CD14-positive monocyte (primary cell): ENCODE measurements around the gene ATL1. TPM values are rescaled to one million over a fixed set of nuclear protein-coding genes. Genes with fewer than 3 reads are reported as not detected.

Experiments
- DNase-seq, 3 donors: peaks; one replicate each; pipeline ENCODE4 v3.0.0-alpha.2; 2011 to 2022
- H2AFZ ChIP-seq: 2 replicates; pipeline ENCODE4 v1.6.0; 2012; ENCODE audit warnings: mild to moderate bottlenecking, low read depth, low read length, inconsistent platforms; ENCODE audit not compliant: insufficient read depth, poor library complexity, severe bottlenecking
- H3K27ac ChIP-seq, 2 donors: 1 replicate in 1 of 2; 2 replicates in 1 of 2; pipeline ENCODE4 v1.5.1; 2012 to 2013; ENCODE audit warnings: low read length in 2 of 2, control low read depth in 1 of 2, inconsistent platforms in 1 of 2, low read depth in 1 of 2, mild to moderate bottlenecking in 1 of 2
- H3K27me3 ChIP-seq, 2 donors: one replicate each; pipeline versions ENCODE4 v1.6.0 to v1.6.1; 2011 to 2013; ENCODE audit warnings: low read length in 2 of 2; ENCODE audit not compliant: control insufficient read depth in 2 of 2, insufficient read depth in 2 of 2
- H3K36me3 ChIP-seq, 2 donors: replicated peaks in 1 of 2; 1 replicate in 1 of 2; 2 replicates in 1 of 2; pipeline versions ENCODE4 v1.5.1 to v1.6.1; 2012 to 2013; ENCODE audit warnings: low read length in 2 of 2, control low read depth in 1 of 2, inconsistent platforms in 1 of 2, mild to moderate bottlenecking in 1 of 2; ENCODE audit not compliant: insufficient read depth in 2 of 2, control insufficient read depth in 1 of 2
- H3K4me1 ChIP-seq, 2 donors: 1 replicate in 1 of 2; 2 replicates in 1 of 2; pipeline versions ENCODE4 v1.5.1 to v1.6.1; 2012 to 2013; ENCODE audit warnings: low read length in 2 of 2, control low read depth in 1 of 2, inconsistent platforms in 1 of 2, mild to moderate bottlenecking in 1 of 2, moderate library complexity in 1 of 2; ENCODE audit not compliant: insufficient read depth in 2 of 2, control insufficient read depth in 1 of 2
- H3K4me2 ChIP-seq: replicated peaks from 2 replicates; pipeline ENCODE3; 2012; ENCODE audit warnings: low read length, moderate library complexity, mild to moderate bottlenecking; ENCODE audit not compliant: poor library complexity, severe bottlenecking; ENCODE audit errors: extremely low read depth
- H3K4me3 ChIP-seq, 3 experiments: fragments of 200-600 bp in 1 of 3; sonication (generic) in 1 of 3; replicated peaks in 1 of 3; 1 replicate in 2 of 3; 2 replicates in 1 of 3; pipeline ENCODE4 v1.5.1; 2011 to 2013; ENCODE audit warnings: low read length in 3 of 3, mild to moderate bottlenecking in 3 of 3, control low read depth in 2 of 3, low read depth in 2 of 3, inconsistent platforms in 1 of 3, moderate library complexity in 1 of 3
- H3K79me2 ChIP-seq: 2 replicates; pipeline ENCODE4 v1.6.0; 2012; ENCODE audit warnings: mild to moderate bottlenecking, control low read depth, inconsistent platforms, low read length, moderate library complexity; ENCODE audit not compliant: insufficient read depth
- H3K9ac ChIP-seq: 2 replicates; pipeline ENCODE4 v1.6.0; 2017; ENCODE audit warnings: low read length, mild to moderate bottlenecking; ENCODE audit not compliant: insufficient read depth, poor library complexity, severe bottlenecking
- H3K9me3 ChIP-seq, 2 donors: replicated peaks in 1 of 2; 1 replicate in 1 of 2; 2 replicates in 1 of 2; pipeline versions ENCODE4 v1.5.1 to v1.6.1; 2012 to 2013; ENCODE audit warnings: low read length in 2 of 2, control low read depth in 1 of 2; ENCODE audit not compliant: control insufficient read depth in 1 of 2, insufficient read depth in 1 of 2
- H4K20me1 ChIP-seq: 2 replicates; pipeline ENCODE4 v1.6.0; 2012; ENCODE audit warnings: mild to moderate bottlenecking, low read length, control low read depth, moderate library complexity; ENCODE audit not compliant: insufficient read depth
- H3K27ac Mint-ChIP-seq, 7 donors: one replicate each; pipeline ENCODE4 v1.8.0; 2020; ENCODE audit warnings: mild to moderate bottlenecking in 7 of 7, mixed read lengths in 7 of 7, moderate library complexity in 6 of 7, inconsistent platforms in 2 of 7
- H3K27me3 Mint-ChIP-seq, 3 donors: one replicate each; pipeline ENCODE4 v1.8.0; 2021 to 2022; ENCODE audit warnings: low read depth in 3 of 3, mild to moderate bottlenecking in 3 of 3, mixed read lengths in 3 of 3, moderate library complexity in 3 of 3, inconsistent platforms in 1 of 3
- H3K36me3 Mint-ChIP-seq, 2 donors: one replicate each; pipeline ENCODE4 v1.8.0; 2020; ENCODE audit warnings: mixed read lengths in 2 of 2, inconsistent platforms in 1 of 2, mild to moderate bottlenecking in 1 of 2
- H3K4me1 Mint-ChIP-seq: one replicate; pipeline ENCODE4 v1.8.0; 2020; ENCODE audit warnings: mild to moderate bottlenecking, mixed read lengths
- H3K4me3 Mint-ChIP-seq, 2 donors: one replicate each; pipeline ENCODE4 v1.8.0; 2020; ENCODE audit warnings: mild to moderate bottlenecking in 2 of 2, mixed read lengths in 2 of 2, moderate library complexity in 1 of 2
- H3K9me3 Mint-ChIP-seq, 7 donors: one replicate each; pipeline ENCODE4 v1.8.0; 2020 to 2022; ENCODE audit warnings: mixed read lengths in 7 of 7, mild to moderate bottlenecking in 6 of 7, moderate library complexity in 6 of 7, inconsistent platforms in 2 of 7
- CTCF ChIP-seq: fragments of 200-600 bp; IDR thresholded peaks from one replicate; pipeline ENCODE4 v1.8.0; 2022; ENCODE audit warnings: antibody characterized with exemption, mild to moderate bottlenecking
- WGBS: methylation state at CpG from one replicate; pipeline ENCODE4 v1.1.5; 2013; ENCODE audit warnings: missing lambda C conversion rate; ENCODE audit not compliant: insufficient coverage; 5-methylcytosine and 5-hydroxymethylcytosine counted together
- intact Hi-C, 2 donors: fragments of 100-400 bp; cut with micrococcal nuclease; formaldehyde crosslinking; loops; one replicate each; pipeline versions ENCODE4 v1.15.0 to v1.15.1; 2023
- polyA plus RNA-seq, 3 donors: library from polyadenylated mRNA; depleted of rRNA in 1 of 3; unstranded in 2 of 3; stranded (reverse) in 1 of 3; fragments of 300-500 nt in 2 of 3; fragments of >200 nt in 1 of 3; fragmentation: Illumina TruSeq in 2 of 3; gene quantifications; 1 replicate in 2 of 3; 2 replicates in 1 of 3; pipeline ENCODE4 v1.2.3, GENCODE V29; 2012 to 2021

ATL1 gene
- polyA plus RNA-seq, 3 donors = 0.36 to 1.1 (median 0.99) TPM

- Mint-ChIP-seq H3K27ac (peak overlapping the region in 1 of 7 donors; percentile 50), H3K4me1 (peaks cover 3% of the 10 kb centered on the region), H3K36me3 (no peaks in the 10 kb centered on the region), H3K4me3 (no peak overlapping the region), H3K9me3 (peaks cover 0 to 3% (median 0%) of the 10 kb centered on the region in 7 donors), H3K27me3 (peaks cover 0 to 3% (median 1%) of the 10 kb centered on the region in 3 donors)
- Histone ChIP-seq H3K27ac (no peak overlapping the region), H3K9ac (no peak overlapping the region), H3K4me2 (no peak overlapping the region), H2AFZ (no peak overlapping the region), H3K27me3 (no peaks in the 10 kb centered on the region), H3K4me1 (no peaks in the 10 kb centered on the region), H3K79me2 (no peaks in the 10 kb centered on the region), H3K36me3 (no peaks in the 10 kb centered on the region), H4K20me1 (no peaks in the 10 kb centered on the region), H3K4me3 (no peak overlapping the region), H3K9me3 (no peaks in the 10 kb centered on the region)
- no peak for DNase-seq
- intact Hi-C loops = no loop called here
- TF ChIP-seq CTCF = no peak
- 93% methylated on average over 5 of the region's 8 CpGs for WGBS
These were observed 34.8 kb downstream of the ATL1 start for GRCh38 chr14:50594577-50595316.

GRCh38 chr14:50598765-50599164, 38.8 kb downstream of the ATL1 start:
- intact Hi-C loops = no loop called here
- Histone ChIP-seq H3K79me2 (no peaks in the 10 kb centered on the region), H3K27me3 (no peaks in the 10 kb centered on the region), H3K4me3 (no peak overlapping the region), H3K9me3 (no peaks in the 10 kb centered on the region), H3K36me3 (no peaks in the 10 kb centered on the region), H2AFZ (no peak overlapping the region), H3K4me1 (no peaks in the 10 kb centered on the region), H3K27ac (no peak overlapping the region), H3K9ac (no peak overlapping the region), H3K4me2 (no peak overlapping the region), H4K20me1 (no peaks in the 10 kb centered on the region)
- Mint-ChIP-seq H3K4me1 (no peaks in the 10 kb centered on the region), H3K27ac (no peak overlapping the region), H3K27me3 (peaks cover 0 to 3% (median 1%) of the 10 kb centered on the region in 3 donors), H3K9me3 (peaks cover 0 to 3% (median 0%) of the 10 kb centered on the region in 7 donors), H3K36me3 (no peaks in the 10 kb centered on the region), H3K4me3 (no peak overlapping the region)
- DNase-seq = no peak
- TF ChIP-seq CTCF = no peak
